SK-N-SH treated with all-trans-retinoic acid at 6 μM for 48 hours (cell line): ENCODE results near the gene GPR85.

Experiments used
- ATAC-seq: fragments of 200-7000 bp; cut with Tn5 transposase; 3 replicates; pipeline ENCODE4 v1.9.1; 2020; ENCODE audit warnings: mild to moderate bottlenecking, moderate library complexity
- BACH2 ChIP-seq: fragments of 250-450 bp; sonication (Bioruptor Pico); IDR thresholded peaks from 2 replicates; pipeline ENCODE4 v1.9.0; 2021; ENCODE audit warnings: mild to moderate bottlenecking, borderline replicate concordance
- CREB5 ChIP-seq: fragments of 250-450 bp; sonication (Bioruptor Pico); IDR thresholded peaks from 2 replicates; pipeline ENCODE4 v1.5.1; 2020; ENCODE audit warnings: low read depth, mild to moderate bottlenecking, moderate library complexity
- CSDC2 ChIP-seq: fragments of 250-450 bp; sonication (Bioruptor Pico); IDR thresholded peaks from 2 replicates; pipeline ENCODE4 v1.5.0; 2020; ENCODE audit warnings: mild to moderate bottlenecking, moderate library complexity
- ESRRG ChIP-seq: fragments of 250-450 bp; sonication (Bioruptor Pico); IDR thresholded peaks from 2 replicates; pipeline ENCODE4 v1.6.1; 2021; ENCODE audit warnings: mild to moderate bottlenecking
- GLIS3 ChIP-seq: fragments of 250-450 bp; sonication (Bioruptor Pico); IDR thresholded peaks from 2 replicates; pipeline ENCODE4 v1.5.0; 2020; ENCODE audit warnings: mild to moderate bottlenecking, moderate library complexity
- OSR1 ChIP-seq: fragments of 250-450 bp; sonication (Bioruptor Pico); IDR thresholded peaks from 2 replicates; pipeline ENCODE4 v1.8.0; 2022; ENCODE audit warnings: moderate library complexity, mild to moderate bottlenecking, inconsistent platforms
- PATZ1 ChIP-seq: fragments of 250-450 bp; sonication (Bioruptor Pico); IDR thresholded peaks from 2 replicates; pipeline ENCODE4 v1.8.0; 2020; ENCODE audit warnings: mild to moderate bottlenecking, moderate library complexity, borderline replicate concordance
- PPARA ChIP-seq: fragments of 250-450 bp; sonication (Bioruptor Pico); IDR thresholded peaks from 2 replicates; pipeline ENCODE4 v1.5.0; 2020; ENCODE audit warnings: mild to moderate bottlenecking, borderline replicate concordance
- RARB ChIP-seq: fragments of 250-450 bp; sonication (Bioruptor Pico); IDR thresholded peaks from 2 replicates; pipeline ENCODE4 v1.8.0; 2021; ENCODE audit warnings: mild to moderate bottlenecking, moderate library complexity
- SNAI2 ChIP-seq: fragments of 250-450 bp; sonication (Bioruptor Pico); IDR thresholded peaks from 2 replicates; pipeline ENCODE4 v1.5.0; 2020; ENCODE audit warnings: mild to moderate bottlenecking, moderate library complexity
- TCF4 ChIP-seq: fragments of 250-450 bp; sonication (Bioruptor Pico); IDR thresholded peaks from 2 replicates; pipeline ENCODE4 v1.8.0; 2021; ENCODE audit warnings: mild to moderate bottlenecking, moderate library complexity, borderline replicate concordance
- TOX ChIP-seq: fragments of 250-450 bp; sonication (Bioruptor Pico); IDR thresholded peaks from 2 replicates; pipeline ENCODE4 v1.8.0; 2021; ENCODE audit warnings: mild to moderate bottlenecking, moderate library complexity, borderline replicate concordance
- TSHZ2 ChIP-seq: fragments of 250-450 bp; sonication (Bioruptor Pico); IDR thresholded peaks from 2 replicates; pipeline ENCODE4 v1.5.0; 2020; ENCODE audit warnings: mild to moderate bottlenecking, moderate library complexity
- ZFP30 ChIP-seq: fragments of 450-650 bp; formaldehyde crosslinking; IDR thresholded peaks from 2 replicates; pipeline ENCODE4 v1.5.0; 2022; ENCODE audit warnings: mild to moderate bottlenecking, moderate library complexity
- ZNF565 ChIP-seq: fragments of 450-650 bp; formaldehyde crosslinking; conservative IDR thresholded peaks from 2 replicates; pipeline ENCODE4 v1.5.0; 2020; ENCODE audit warnings: low read depth, mild to moderate bottlenecking, moderate library complexity
- ZNF70 ChIP-seq: fragments of 450-650 bp; formaldehyde crosslinking; IDR thresholded peaks from 2 replicates; pipeline ENCODE4 v1.5.0; 2020; ENCODE audit warnings: mild to moderate bottlenecking, moderate library complexity
- ZNF8 ChIP-seq: fragments of 450-650 bp; formaldehyde crosslinking; IDR thresholded peaks from 2 replicates; pipeline ENCODE4 v1.5.0; 2020; ENCODE audit warnings: mild to moderate bottlenecking, moderate library complexity

The GPR85 gene

GRCh38 chr7:113128031-113128430 lies 41.4 kb upstream of the GPR85 start:
- TF ChIP-seq PATZ1 (CRISPR knock-in tag) = no peak
- TF ChIP-seq SNAI2 (CRISPR knock-in tag) = no peak
- no peak for TF ChIP-seq TCF4 (CRISPR knock-in tag)
- TF ChIP-seq PPARA = no peak
- TF ChIP-seq ZNF565 (CRISPR knock-in tag) = no peak
- no peak for TF ChIP-seq CREB5
- no peak for TF ChIP-seq GLIS3 (CRISPR knock-in tag)
- TF ChIP-seq, all 23 proteins: peak for 0
- no peak for ATAC-seq

GRCh38 chr7:113125728-113126127 lies 39.1 kb upstream of the GPR85 start:
- ATAC-seq = no peak
- no peak for TF ChIP-seq ESRRG (CRISPR knock-in tag)
- no peak for TF ChIP-seq ZNF8 (CRISPR knock-in tag)
- TF ChIP-seq BACH2 (CRISPR knock-in tag) = no peak
- no peak for TF ChIP-seq PPARA
- TF ChIP-seq CSDC2 (CRISPR knock-in tag) = no peak
- no peak for TF ChIP-seq RARB (CRISPR knock-in tag)
- no peak for TF ChIP-seq TOX (CRISPR knock-in tag)
- no peak for TF ChIP-seq TSHZ2
- TF ChIP-seq SNAI2 (CRISPR knock-in tag) = no peak
- no peak for TF ChIP-seq OSR1
- TF ChIP-seq ZNF70 (CRISPR knock-in tag) = no peak

GRCh38 chr7:113122744-113123143 lies 36.1 kb upstream of the GPR85 start:
- no peak for ATAC-seq
- TF ChIP-seq PATZ1 (CRISPR knock-in tag) = no peak
- no peak for TF ChIP-seq RARB (CRISPR knock-in tag)
- TF ChIP-seq SNAI2 (CRISPR knock-in tag) = no peak
- no peak for TF ChIP-seq CREB5
- no peak for TF ChIP-seq TSHZ2
- no peak for TF ChIP-seq CSDC2 (CRISPR knock-in tag)
- no peak for TF ChIP-seq ZFP30
